K562 (cell line): Measurements from ENCODE around the gene RASAL3. TPM values are rescaled to one million over a fixed set of nuclear protein-coding genes. Genes with fewer than 3 reads are reported as not detected.

ENCODE experiments used
- ATAC-seq: fragments of 200-7000 bp; cut with Tn5 transposase; 3 replicates; pipeline ENCODE4 v1.9.1; 2020; ENCODE audit warnings: moderate library complexity
- BruUV-seq: library from RNA; stranded (reverse); fragments of 400-500 nt; replicated peaks from 2 replicates; lab custom pipeline; 2021; lab: Mats Ljungman, UMichigan
- CTCF ChIA-PET: fragments of 300-600 bp; formaldehyde crosslinking; extraction: SDS; loops from one replicate; lab custom pipeline; 2021; ENCODE audit warnings: low intra/inter-chr PET ratio; lab: Yijun Ruan, JAX
- POLR2A ChIA-PET: fragments of 300-600, 350-650 bp; sonication (Branson Sonifier 250); formaldehyde crosslinking; extraction: SDS; loops from one replicate; lab custom pipeline; 2021; ENCODE audit warnings: antibody characterized with exemption, inconsistent platforms; lab: Yijun Ruan, JAX
- DNase-seq, 4 experiments: peaks; one replicate each; pipeline versions ENCODE4 v3.0.0 to v3.0.0-alpha.2; 2011 to 2018; ENCODE audit warnings: low spot score in 3 of 4, mixed read lengths in 3 of 4; ENCODE audit errors: extremely low read depth in 1 of 4
- FAIRE-seq: peaks from 2 replicates; lab custom pipeline; 2011; peaks lifted over from hg19 to GRCh38; lab: Jason Lieb, UNC
- H2AFZ ChIP-seq: 2 replicates; pipeline ENCODE4 v1.6.0; 2011; ENCODE audit warnings: low read depth, low read length, control low read depth, inconsistent platforms
- H3K27ac ChIP-seq: fragments of 200-600 bp; 3 replicates; pipeline ENCODE4 v1.8.0; 2011; ENCODE audit warnings: low read depth, mild to moderate bottlenecking, control low read depth, inconsistent platforms, low read length, moderate library complexity, mixed read lengths; ENCODE audit errors: extremely low read depth
- H3K27me3 ChIP-seq, 2 experiments: fragments of 300-600 bp in 1 of 2; 2 replicates in 1 of 2; 3 replicates in 1 of 2; pipeline versions ENCODE4 v1.6.0 to v1.8.0; 2011; ENCODE audit warnings: inconsistent platforms in 2 of 2, low read length in 2 of 2, mild to moderate bottlenecking in 1 of 2, mixed read lengths in 1 of 2, moderate library complexity in 1 of 2; ENCODE audit not compliant: control insufficient read depth in 2 of 2, insufficient read depth in 2 of 2
- H3K36me3 ChIP-seq: fragments of 300-600 bp; 3 replicates; pipeline ENCODE4 v1.8.0; 2011; ENCODE audit warnings: mild to moderate bottlenecking, low read length, inconsistent platforms; ENCODE audit not compliant: control insufficient read depth, insufficient read depth
- H3K4me1 ChIP-seq, 2 experiments: fragments of 200-600 bp in 1 of 2; replicated peaks in 1 of 2; 2 replicates in 1 of 2; 3 replicates in 1 of 2; pipeline versions ENCODE4 v1.5.1 to v1.8.0; 2011; ENCODE audit warnings: inconsistent platforms in 2 of 2, low read length in 2 of 2, mild to moderate bottlenecking in 1 of 2, mixed read lengths in 1 of 2, moderate library complexity in 1 of 2; ENCODE audit not compliant: control insufficient read depth in 2 of 2, insufficient read depth in 2 of 2
- H3K4me2 ChIP-seq: 2 replicates; pipeline ENCODE4 v1.6.1; 2011; ENCODE audit warnings: low read length, control low read depth, inconsistent platforms, mixed read lengths; ENCODE audit not compliant: insufficient read depth
- H3K4me3 ChIP-seq: fragments of 200-600 bp; sonication (generic), shearing (Covaris generic); 2 replicates; pipeline ENCODE4 v1.5.1; 2016; ENCODE audit warnings: control low read depth, inconsistent platforms
- H3K79me2 ChIP-seq: fragments of 200-600 bp; 3 replicates; pipeline ENCODE4 v1.8.0; 2011; ENCODE audit warnings: low read length, inconsistent platforms; ENCODE audit not compliant: control insufficient read depth, insufficient read depth
- H3K9ac ChIP-seq, 2 experiments: 2 replicates each; pipeline versions ENCODE4 v1.6.0 to v1.6.1; 2011; ENCODE audit warnings: low read depth in 2 of 2, low read length in 2 of 2, control low read depth in 1 of 2, inconsistent platforms in 1 of 2, mild to moderate bottlenecking in 1 of 2, mixed read lengths in 1 of 2; ENCODE audit not compliant: insufficient read depth in 1 of 2
- H3K9me1 ChIP-seq: one replicate; pipeline ENCODE4 v1.6.0; 2011; ENCODE audit warnings: inconsistent platforms, mild to moderate bottlenecking, low read length, moderate library complexity; ENCODE audit not compliant: control insufficient read depth, insufficient read depth
- H3K9me3 ChIP-seq: replicated peaks from 2 replicates; pipeline ENCODE4 v1.5.1; 2011; ENCODE audit warnings: low read depth, low read length, inconsistent platforms; ENCODE audit not compliant: control insufficient read depth, insufficient read depth
- H4K20me1 ChIP-seq: replicated peaks from 2 replicates; pipeline ENCODE4 v1.6.1; 2011; ENCODE audit warnings: low read length, inconsistent platforms, mixed read lengths; ENCODE audit not compliant: control insufficient read depth, insufficient read depth
- CEBPB ChIP-seq: fragments of 450-650 bp; IDR thresholded peaks from 2 replicates; pipeline ENCODE4 v1.6.1; 2016; ENCODE audit warnings: missing genetic modification characterization, missing compliant biosample characterization
- ETV6 ChIP-seq, 3 experiments: fragments of 150-350 bp in 1 of 3; sonication (generic) in 1 of 3; formaldehyde crosslinking in 1 of 3; IDR thresholded peaks; 2 replicates each; pipeline versions ENCODE4 v1.6.1 to v1.8.0; 2014 to 2022; ENCODE audit warnings: borderline replicate concordance in 2 of 3, low read depth in 2 of 3, antibody characterized with exemption in 1 of 3, low read length in 1 of 3, mild to moderate bottlenecking in 1 of 3, missing genetic modification reagents in 1 of 3
- HBP1 ChIP-seq: fragments of 450-650 bp; formaldehyde crosslinking; IDR thresholded peaks from 2 replicates; pipeline ENCODE4 v1.4.0; 2022; ENCODE audit warnings: missing genetic modification characterization
- MAFG ChIP-seq: fragments of 450-650 bp; conservative IDR thresholded peaks from 2 replicates; pipeline ENCODE4 v1.6.1; 2016; ENCODE audit warnings: missing genetic modification characterization, missing compliant biosample characterization
- MBD2 ChIP-seq: sonication (generic); IDR thresholded peaks from 2 replicates; pipeline ENCODE4 v1.6.1; 2016; ENCODE audit warnings: low read depth, borderline replicate concordance
- MIER1 ChIP-seq: fragments of 450-650 bp; IDR thresholded peaks from 2 replicates; pipeline ENCODE4 v1.6.1; 2016; ENCODE audit warnings: antibody characterized with exemption, mild to moderate bottlenecking, low read depth
- NCOA4 ChIP-seq: fragments of 450-650 bp; IDR thresholded peaks from 2 replicates; pipeline ENCODE4 v1.6.1; 2018; ENCODE audit warnings: mild to moderate bottlenecking; ENCODE audit not compliant: partially characterized antibody
- RFX7 ChIP-seq: fragments of 250-450 bp; sonication (Bioruptor Pico); IDR thresholded peaks from 2 replicates; pipeline ENCODE4 v1.5.1; 2021; ENCODE audit warnings: mild to moderate bottlenecking
- SREBF1 ChIP-seq: fragments of 150-350 bp; IDR thresholded peaks from 2 replicates; pipeline ENCODE4 v1.6.1; 2014; ENCODE audit warnings: antibody characterized with exemption, low read depth, low read length, borderline replicate concordance
- TARDBP ChIP-seq: fragments of 450-650 bp; IDR thresholded peaks from 2 replicates; pipeline ENCODE4 v1.6.1; 2016
- VEZF1 ChIP-seq: fragments of 200-800 bp; sonication (Bioruptor generic); IDR thresholded peaks from 2 replicates; pipeline ENCODE4 v1.6.1; 2017; ENCODE audit warnings: missing genetic modification characterization, missing compliant biosample characterization
- XRCC4 ChIP-seq: IDR thresholded peaks from one replicate; pipeline ENCODE4 v1.6.1; 2011; ENCODE audit not compliant: insufficient read depth, insufficient read length; ENCODE audit errors: extremely low read depth
- ZBTB5 ChIP-seq: fragments of 450-650 bp; IDR thresholded peaks from 2 replicates; pipeline ENCODE4 v1.6.1; 2017; ENCODE audit warnings: antibody characterized with exemption
- ZEB2 ChIP-seq: fragments of 450-650 bp; IDR thresholded peaks from 2 replicates; pipeline ENCODE4 v1.6.1; 2016
- ZNF316 ChIP-seq: fragments of 450-650 bp; IDR thresholded peaks from 2 replicates; pipeline ENCODE4 v1.6.1; 2016
- ZNF395 ChIP-seq: fragments of 200-800 bp; sonication (Bioruptor generic); IDR thresholded peaks from 2 replicates; pipeline ENCODE4 v1.6.1; 2017; ENCODE audit warnings: missing genetic modification characterization, missing compliant biosample characterization
- WGBS: fragments of 100-300 bp; shearing (Covaris generic); methylation state at CpG from one replicate; pipeline ENCODE4 v1.1.6; 2016; ENCODE audit warnings: low coverage, mixed read lengths; ENCODE audit not compliant: insufficient coverage; ENCODE audit errors: missing lambda C conversion rate; 5-methylcytosine and 5-hydroxymethylcytosine counted together
- in situ Hi-C: fragments of 300-500 bp; cut with MboI; formaldehyde crosslinking; loops from 4 replicates; pipeline ENCODE4 v1.15.0; 2018; ENCODE audit warnings: inconsistent platforms, mixed read lengths
- intact Hi-C: fragments of 100-400 bp; cut with micrococcal nuclease; formaldehyde crosslinking; loops from 2 replicates; pipeline ENCODE4 v1.14.2; 2022
- polyA plus RNA-seq, 8 experiments: library from polyadenylated mRNA; depleted of rRNA in 4 of 8; stranded (reverse) in 5 of 8; unstranded in 3 of 8; fragments of >200 nt; fragmentation: Nextera tagmentation in 2 of 8; fragmentation: Illumina TruSeq in 1 of 8; extraction: Ambion mirVana in 2 of 8; extraction: Trizol in 1 of 8; gene quantifications; 2 replicates each; pipeline versions ENCODE4 v1.2.1 to v1.2.3, GENCODE V29; 2011 to 2014; ENCODE audit warnings: inconsistent platforms in 1 of 8, missing spikeins in 1 of 8
- total RNA-seq, 7 experiments: library from RNA; depleted of rRNA in 6 of 7; stranded (reverse); fragments of >200 nt in 6 of 7; fragmentation: Illumina TruSeq in 2 of 7; extraction: Trizol in 2 of 7; gene quantifications; 2 replicates each; pipeline versions ENCODE4 v1.2.1 to v1.2.3, GENCODE V29; 2011 to 2021; ENCODE audit warnings: low replicate concordance in 1 of 7

RASAL3 gene
- total and polyA plus RNA-seq, 9 of the 15 experiments (the other 6 are each of a cell fraction or from before 2014, with no cell fraction given): 0.07 to 0.44 TPM; not detected in 7

GRCh38 chr19:15418231-15418578 lies 46.1 kb downstream of the RASAL3 start (continued):
- TF ChIP-seq ZBTB5 (no peak), NCOA4 (no peak), ZNF316 (no peak)

GRCh38 chr19:15417699-15418098 lies 46.6 kb downstream of the RASAL3 start:
- H3K4me2 ChIP-seq: peak overlapping the region; percentile 88
- BruUV-seq: TSS peak; percentile 48
- ATAC-seq (no peak), FAIRE-seq (peak; percentile 42), DNase-seq (peak in 1 of 4 experiments; percentile 11)
- ChIA-PET CTCF (no interaction called here), POLR2A (interaction anchor here (0.5 to 6.8 kb wide), 7 partner anchors 9 to 1389 kb away, joined by 3 to 54 read pairs (median 4); partner anchors contain the start of gene AKAP8)
- no peak overlapping the region for H2AFZ ChIP-seq
- peak overlapping the region; percentile 85 for H3K4me3 ChIP-seq
- intact Hi-C loops (loop anchor here (2.0 kb wide), 1 partner anchor 15 kb away; no protein-coding TSS in a partner anchor), in situ Hi-C loops (no loop called here)
- H3K9me1 ChIP-seq: peaks cover 4% of the 10 kb centered on the region
- peak overlapping the region; percentile 79 for H3K27ac ChIP-seq
- H3K79me2 ChIP-seq: peaks cover 60% of the 10 kb centered on the region
- no peaks in the 10 kb centered on the region for H3K27me3 ChIP-seq
- H3K9me3 ChIP-seq: no peaks in the 10 kb centered on the region
- peak overlapping the region; percentile 91 to 95 for H3K9ac ChIP-seq
- peaks cover 41% of the 10 kb centered on the region for H3K36me3 ChIP-seq
- peaks cover 22 to 38% of the 10 kb centered on the region in 2 experiments for H3K4me1 ChIP-seq
- 8% methylated on average over 9 of the region's 9 CpGs for WGBS
- H4K20me1 ChIP-seq: peaks cover 19% of the 10 kb centered on the region
- TF ChIP-seq MIER1: no peak
- TF ChIP-seq RFX7 (CRISPR knock-in tag): no peak
- TF ChIP-seq ZEB2: no peak
- TF ChIP-seq ZNF395 (CRISPR knock-in tag): no peak
- no peak for TF ChIP-seq HBP1
- no peak for TF ChIP-seq ETV6 (IDR thresholded peaks at IDR 0.05; ENCODE audit: borderline replicate concordance in 1 of 2, low read depth in 2 of 2, low read length in 1 of 2)
- no peak for TF ChIP-seq ETV6 (CRISPR knock-in tag; IDR thresholded peaks at IDR 0.05; ENCODE audit: borderline replicate concordance)
- TF ChIP-seq CEBPB: no peak
- no peak for TF ChIP-seq MBD2
- no peak for TF ChIP-seq SREBF1
- no peak for TF ChIP-seq VEZF1 (CRISPR knock-in tag)
- no peak for TF ChIP-seq XRCC4
- no peak for TF ChIP-seq TARDBP
- TF ChIP-seq MAFG (tag): no peak
